ENCODE data around the gene BLTP3B. TPM values are rescaled to one million over a fixed set of nuclear protein-coding genes. Genes with fewer than 3 reads are reported as not detected.

BLTP3B gene
- total RNA-seq, 4 donors from 2014 or later: 27.5 to 41.0 (median 38.9) TPM

- Histone ChIP-seq H3K9me3 (no peaks in the 10 kb centered on the region), H3K36me3 (no peaks in the 10 kb centered on the region), H3K27me3 (no peaks in the 10 kb centered on the region), H3K27ac (no peak overlapping the region), H3K4me3 (replicated peaks in 1 of 3) (no peak overlapping the region), H3K4me1 (peaks cover 0 to 6% of the 10 kb centered on the region in 2 donors)
- no peak for TF ChIP-seq POLR2A (IDR thresholded peaks at IDR 0.05)
- TF ChIP-seq, protein P1, sequence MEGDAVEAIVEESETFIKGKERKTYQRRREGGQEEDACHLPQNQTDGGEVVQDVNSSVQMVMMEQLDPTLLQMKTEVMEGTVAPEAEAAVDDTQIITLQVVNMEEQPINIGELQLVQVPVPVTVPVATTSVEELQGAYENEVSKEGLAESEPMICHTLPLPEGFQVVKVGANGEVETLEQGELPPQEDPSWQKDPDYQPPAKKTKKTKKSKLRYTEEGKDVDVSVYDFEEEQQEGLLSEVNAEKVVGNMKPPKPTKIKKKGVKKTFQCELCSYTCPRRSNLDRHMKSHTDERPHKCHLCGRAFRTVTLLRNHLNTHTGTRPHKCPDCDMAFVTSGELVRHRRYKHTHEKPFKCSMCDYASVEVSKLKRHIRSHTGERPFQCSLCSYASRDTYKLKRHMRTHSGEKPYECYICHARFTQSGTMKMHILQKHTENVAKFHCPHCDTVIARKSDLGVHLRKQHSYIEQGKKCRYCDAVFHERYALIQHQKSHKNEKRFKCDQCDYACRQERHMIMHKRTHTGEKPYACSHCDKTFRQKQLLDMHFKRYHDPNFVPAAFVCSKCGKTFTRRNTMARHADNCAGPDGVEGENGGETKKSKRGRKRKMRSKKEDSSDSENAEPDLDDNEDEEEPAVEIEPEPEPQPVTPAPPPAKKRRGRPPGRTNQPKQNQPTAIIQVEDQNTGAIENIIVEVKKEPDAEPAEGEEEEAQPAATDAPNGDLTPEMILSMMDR (IDR thresholded peaks at IDR 0.05): no peak
- DNase-seq: no peak
- intact Hi-C loops (cut with DNase I): no loop called here
Observed at GRCh38 chr12:100114574-100114973, 28.1 kb downstream of the BLTP3B start.

GRCh38 chr12:100110276-100110675 is 32.4 kb downstream of the BLTP3B start:
- Histone ChIP-seq H3K27ac (no peak overlapping the region), H3K36me3 (no peaks in the 10 kb centered on the region), H3K9me3 (no peaks in the 10 kb centered on the region), H3K27me3 (no peaks in the 10 kb centered on the region), H3K4me3 (replicated peaks in 1 of 3) (no peak overlapping the region), H3K4me1 (peaks cover 0 to 6% of the 10 kb centered on the region in 2 donors)
- intact Hi-C loops (cut with DNase I): no loop called here
- no peak for TF ChIP-seq POLR2A (IDR thresholded peaks at IDR 0.05)
- TF ChIP-seq, protein P1 (IDR thresholded peaks at IDR 0.05): no peak
- DNase-seq: no peak
- WGBS, 2 donors: 97 to 98% methylated on average over 4 of the region's 4 CpGs

DNA sequence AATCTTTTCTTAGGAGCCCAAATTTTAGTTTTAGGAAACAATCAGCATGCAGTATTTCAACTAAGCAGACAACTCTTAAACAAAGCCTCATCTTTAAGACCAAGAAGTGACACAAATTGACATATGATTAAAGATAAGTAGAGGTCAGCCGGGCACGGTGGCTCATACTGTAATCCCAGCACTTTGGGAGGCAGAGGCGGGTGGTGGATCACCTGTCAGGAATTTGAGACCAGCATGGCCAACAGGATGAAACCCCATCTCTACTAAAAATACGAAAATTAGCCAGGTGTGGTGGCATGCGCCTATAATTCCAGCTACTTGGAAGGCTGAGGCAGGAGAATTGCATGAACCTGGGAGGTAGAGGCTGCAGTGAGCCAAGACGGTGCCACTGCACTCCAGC is 35.8 kb downstream of the BLTP3B start:
- no peak for DNase-seq
- TF ChIP-seq POLR2A (IDR thresholded peaks at IDR 0.05): no peak
- TF ChIP-seq, protein P1 (IDR thresholded peaks at IDR 0.05): no peak
- no peak overlapping the region for H3K4me3 ChIP-seq (replicated peaks in 1 of 3)
- no peak overlapping the region for H3K27ac ChIP-seq
- H3K9me3 ChIP-seq: no peaks in the 10 kb centered on the region
- H3K4me1 ChIP-seq: no peaks in the 10 kb centered on the region
- 93 to 95% methylated on average over 6 of the region's 6 CpGs for WGBS, 2 donors
- no peaks in the 10 kb centered on the region for H3K27me3 ChIP-seq
- intact Hi-C loops (cut with DNase I): no loop called here
- peaks cover 0 to 5% of the 10 kb centered on the region in 2 donors for H3K36me3 ChIP-seq

DNA sequence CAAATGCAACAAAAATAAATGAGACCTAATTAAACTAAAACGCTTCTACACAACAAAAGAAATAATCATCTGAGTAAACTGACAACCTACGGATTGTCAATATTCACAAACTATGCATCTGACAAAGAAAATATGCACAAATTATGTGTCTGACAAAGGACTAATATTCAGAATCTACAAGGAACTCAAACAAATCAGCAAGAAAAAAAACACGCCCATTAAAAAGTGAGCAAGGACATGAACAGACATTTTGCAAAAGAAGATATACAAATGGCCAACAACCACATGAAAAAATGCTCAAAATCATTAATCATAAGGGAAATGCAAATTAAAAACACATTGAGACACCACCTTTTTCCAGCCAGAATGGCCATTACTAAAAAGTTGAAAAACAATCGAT is 37.0 kb downstream of the BLTP3B start:
- 93 to 99% methylated on average over 4 of the region's 4 CpGs for WGBS, 2 donors
- no peak for DNase-seq
- intact Hi-C loops (cut with DNase I): no loop called here

DNA sequence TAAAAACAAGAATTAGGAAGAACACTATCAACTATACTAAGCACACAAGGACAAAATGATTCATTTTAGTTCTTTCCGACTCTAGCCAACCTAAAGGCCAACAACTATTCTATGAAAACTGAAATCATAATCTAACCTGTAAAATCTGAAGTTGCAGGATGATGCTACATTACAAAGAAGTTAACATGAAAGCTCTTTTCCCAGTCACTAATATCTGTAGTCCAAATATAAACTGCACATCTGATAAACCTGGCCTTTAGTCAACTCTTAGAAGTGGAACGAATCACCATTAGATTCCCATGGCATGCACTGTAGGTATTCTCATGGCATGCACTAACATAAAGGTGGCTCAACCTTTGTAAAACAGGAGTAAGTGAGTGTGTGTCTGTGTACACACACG is 41.7 kb downstream of the BLTP3B start:
- no peaks in the 10 kb centered on the region for H3K4me1 ChIP-seq
- no peaks in the 10 kb centered on the region for H3K9me3 ChIP-seq
- WGBS, 2 donors: 91% methylated on average over 3 of the region's 3 CpGs
- no peak for DNase-seq
- TF ChIP-seq POLR2A (IDR thresholded peaks at IDR 0.05): no peak
- TF ChIP-seq, protein P1 (IDR thresholded peaks at IDR 0.05): no peak
- intact Hi-C loops (cut with DNase I): no loop called here
- H3K36me3 ChIP-seq: peaks cover 0 to 9% of the 10 kb centered on the region in 2 donors
- H3K27ac ChIP-seq: no peak overlapping the region
- H3K27me3 ChIP-seq: no peaks in the 10 kb centered on the region
- H3K4me3 ChIP-seq (replicated peaks in 1 of 3): no peak overlapping the region

More for the DNA sequence above, 37.0 kb downstream of the BLTP3B start:
- no peak overlapping the region for H3K27ac ChIP-seq
- no peaks in the 10 kb centered on the region for H3K9me3 ChIP-seq
- H3K36me3 ChIP-seq: peaks cover 0 to 5% of the 10 kb centered on the region in 2 donors
- H3K4me3 ChIP-seq (replicated peaks in 1 of 3): no peak overlapping the region
- TF ChIP-seq, protein P1 (IDR thresholded peaks at IDR 0.05): no peak
- no peak for TF ChIP-seq POLR2A (IDR thresholded peaks at IDR 0.05)
- H3K27me3 ChIP-seq: no peaks in the 10 kb centered on the region
- H3K4me1 ChIP-seq: no peaks in the 10 kb centered on the region

MicroRNAs encoded within 50 kb of the gene (microRNA counts, 767-probe panel; counts per million panel counts)
- microRNA hsa-miR-1827: 0 to 1,431 counts per million in 2 donors

Small RNA genes within 50 kb of the gene (microRNA-seq; reads per million reads assigned to microRNA genes)
- gene MIR1827: not detected

Small RNA genes within 50 kb of the gene (small RNA-seq; reads per million reads assigned to genes)
- gene MIR1827 (not detected), gene RN7SL176P (not detected)

Other genes starting within 250 kb of the BLTP3B start
- gene ANKS1B, start 157.9 kb downstream of the BLTP3B start, total RNA-seq: 10 to 100 TPM; 34.5 to 81.9 (median 71.1) TPM
- gene ACTR6, start 57.9 kb upstream of the BLTP3B start, total RNA-seq: 10 to 100 TPM; 14.4 to 18.8 (median 16.7) TPM
- 10 to 100 TPM in 1 of 4 donors, 1 to 10 TPM in 1, under 1 TPM in 2; 0.79 to 16.3 (median 1.7) TPM for gene DEPDC4, start 124.2 kb upstream of the BLTP3B start, total RNA-seq
- 10 to 100 TPM; 47.8 to 68.8 (median 54.9) TPM for gene SCYL2, start 124.3 kb upstream of the BLTP3B start, total RNA-seq
- gene SLC17A8, start 214.2 kb upstream of the BLTP3B start, total RNA-seq: not detected